B cell (primary cell): ENCODE data around the gene CBX4.

Experiments used
- EZH2 ChIP-seq: IDR thresholded peaks from 2 replicates; pipeline ENCODE4 v1.6.1; 2012; ENCODE audit warnings: borderline replicate concordance, low read depth, mild to moderate bottlenecking, moderate library complexity, low read length; ENCODE audit not compliant: insufficient read depth, poor library complexity, severe bottlenecking
- TF ChIP-seq, protein P1 (sequence below): fragments of 200-600 bp; IDR thresholded peaks from one replicate; pipeline ENCODE4 v1.8.0; 2022; ENCODE audit warnings: antibody characterized with exemption, mild to moderate bottlenecking

DNA sequence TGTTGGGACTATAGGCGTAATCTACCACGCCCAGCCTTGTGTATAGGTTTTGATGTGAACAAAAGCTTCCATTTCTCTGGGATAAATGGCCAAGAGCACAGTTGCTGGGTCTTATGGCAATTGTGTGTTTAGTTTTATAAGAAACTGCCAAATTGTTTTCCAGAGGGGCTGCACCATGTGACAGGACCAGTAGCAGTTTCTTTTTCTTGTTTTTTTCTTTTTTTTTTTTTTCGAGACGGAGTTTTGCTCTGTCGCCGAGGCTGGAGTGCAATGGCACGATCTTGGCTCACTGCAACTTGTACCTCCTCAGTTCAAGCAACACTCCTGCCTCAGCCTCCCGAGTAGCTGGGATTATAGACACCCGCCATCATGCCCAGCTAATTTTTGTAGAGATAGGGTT is 34.3 kb upstream of the CBX4 start:
- TF ChIP-seq, protein P1, sequence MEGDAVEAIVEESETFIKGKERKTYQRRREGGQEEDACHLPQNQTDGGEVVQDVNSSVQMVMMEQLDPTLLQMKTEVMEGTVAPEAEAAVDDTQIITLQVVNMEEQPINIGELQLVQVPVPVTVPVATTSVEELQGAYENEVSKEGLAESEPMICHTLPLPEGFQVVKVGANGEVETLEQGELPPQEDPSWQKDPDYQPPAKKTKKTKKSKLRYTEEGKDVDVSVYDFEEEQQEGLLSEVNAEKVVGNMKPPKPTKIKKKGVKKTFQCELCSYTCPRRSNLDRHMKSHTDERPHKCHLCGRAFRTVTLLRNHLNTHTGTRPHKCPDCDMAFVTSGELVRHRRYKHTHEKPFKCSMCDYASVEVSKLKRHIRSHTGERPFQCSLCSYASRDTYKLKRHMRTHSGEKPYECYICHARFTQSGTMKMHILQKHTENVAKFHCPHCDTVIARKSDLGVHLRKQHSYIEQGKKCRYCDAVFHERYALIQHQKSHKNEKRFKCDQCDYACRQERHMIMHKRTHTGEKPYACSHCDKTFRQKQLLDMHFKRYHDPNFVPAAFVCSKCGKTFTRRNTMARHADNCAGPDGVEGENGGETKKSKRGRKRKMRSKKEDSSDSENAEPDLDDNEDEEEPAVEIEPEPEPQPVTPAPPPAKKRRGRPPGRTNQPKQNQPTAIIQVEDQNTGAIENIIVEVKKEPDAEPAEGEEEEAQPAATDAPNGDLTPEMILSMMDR: no peak
- TF ChIP-seq EZH2: no peak
